ENCODE results near the gene RASGEF1C.

DNA sequence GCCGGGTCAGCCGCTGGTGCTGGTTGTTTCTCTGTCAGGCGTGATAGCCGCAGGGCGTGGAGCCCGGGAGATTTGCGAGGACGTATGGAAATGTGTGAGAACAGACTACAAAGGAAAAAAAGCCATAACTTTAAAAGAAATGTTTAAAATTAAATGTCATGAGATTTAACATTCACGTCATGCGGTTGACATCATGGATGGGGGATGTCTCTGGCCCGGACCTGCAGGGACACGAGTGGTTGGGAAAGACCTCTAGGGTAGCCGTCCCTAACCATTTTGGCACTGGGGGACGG, 136.8 kb downstream of the RASGEF1C start:
- TF ChIP-seq CTCF (conservative IDR thresholded peaks at IDR 0.05; ENCODE audit: low read length) (no peak), EZH2phosphoT487 (IDR thresholded peaks at IDR 0.05; ENCODE audit: borderline replicate concordance) (no peak)
